SHP77 treated with DMSO at 0.1 percent for 48 hours (cell line): ENCODE data around the gene FAXDC2.

Source experiments
- DNase-seq: peaks from one replicate; lab custom pipeline; 2025; lab: John Stamatoyannopoulos, UW

FAXDC2 gene

GRCh38 chr5:154850255-154851062 lies at the start of gene FAXDC2:
TSS of gene FAXDC2 (minus strand) at chr5:154850603. CDS start at chr5:154838178, 12,425 bp downstream.
- DNase-seq, result no peak

- no peak for DNase-seq
Measured at GRCh38 chr5:154900066-154900465, 49.7 kb upstream of the FAXDC2 start.

GRCh38 chr5:154899151-154899816 lies 48.9 kb upstream of the FAXDC2 start:
- DNase-seq, result no peak

GRCh38 chr5:154898210-154898609 lies 47.8 kb upstream of the FAXDC2 start:
- DNase-seq, result no peak

GRCh38 chr5:154896562-154897165 lies 46.3 kb upstream of the FAXDC2 start:
- no peak for DNase-seq

GRCh38 chr5:154895606-154896561 lies 45.5 kb upstream of the FAXDC2 start:
- no peak for DNase-seq

- no peak for DNase-seq
Measured at GRCh38 chr5:154893381-154893780, 43.0 kb upstream of the FAXDC2 start.

GRCh38 chr5:154892369-154892771 lies 42.0 kb upstream of the FAXDC2 start:
- DNase-seq, result no peak

GRCh38 chr5:154885439-154885838 lies 35.0 kb upstream of the FAXDC2 start:
- DNase-seq, result no peak

GRCh38 chr5:154884424-154884823 lies 34.0 kb upstream of the FAXDC2 start:
- DNase-seq, result no peak

GRCh38 chr5:154881986-154882385 lies 31.6 kb upstream of the FAXDC2 start:
- no peak for DNase-seq

GRCh38 chr5:154878642-154879335 lies 28.4 kb upstream of the FAXDC2 start:
- no peak for DNase-seq

- DNase-seq, result no peak
Measured at GRCh38 chr5:154873791-154874331, 23.5 kb upstream of the FAXDC2 start.

GRCh38 chr5:154871734-154872133 lies 21.3 kb upstream of the FAXDC2 start:
- DNase-seq, result no peak

- DNase-seq, result no peak
Measured at GRCh38 chr5:154868702-154869101, 18.3 kb upstream of the FAXDC2 start.

- no peak for DNase-seq
Measured at GRCh38 chr5:154866841-154867240, 16.4 kb upstream of the FAXDC2 start.

GRCh38 chr5:154865466-154866184 lies 15.2 kb upstream of the FAXDC2 start:
- no peak for DNase-seq

GRCh38 chr5:154863291-154864080 lies 13.1 kb upstream of the FAXDC2 start:
- DNase-seq, result no peak

- no peak for DNase-seq
Measured at GRCh38 chr5:154862766-154863165, 12.4 kb upstream of the FAXDC2 start.
